Neuron (in vitro differentiated cells): ENCODE results near the gene SESN1.
A peak's percentile ranks its signal among the peaks of the same experiment; 100 is the strongest.
"Not testable (repeated sequence)": the region's sequence is repeated elsewhere in the genome, so short reads cannot be mapped to it uniquely, and the experiment has no call there.

Source experiments
- H2AFZ ChIP-seq: one replicate; pipeline ENCODE4 v1.6.1; 2013; ENCODE audit warnings: low read depth, mild to moderate bottlenecking, inconsistent platforms, low read length, moderate library complexity
- H3K27me3 ChIP-seq: one replicate; pipeline ENCODE4 v1.6.1; 2013; ENCODE audit warnings: low read length; ENCODE audit not compliant: insufficient read depth
- H3K36me3 ChIP-seq: one replicate; pipeline ENCODE4 v1.6.1; 2013; ENCODE audit warnings: low read length; ENCODE audit not compliant: insufficient read depth
- H3K4me1 ChIP-seq: one replicate; pipeline ENCODE4 v1.6.1; 2013; ENCODE audit warnings: low read length; ENCODE audit not compliant: insufficient read depth
- H3K4me3 ChIP-seq: 2 replicates; pipeline ENCODE4 v1.5.1; 2013; ENCODE audit warnings: mild to moderate bottlenecking, low read length, moderate library complexity
- H3K9me3 ChIP-seq: one replicate; pipeline ENCODE4 v1.6.1; 2013; ENCODE audit warnings: low read length

The SESN1 gene

DNA sequence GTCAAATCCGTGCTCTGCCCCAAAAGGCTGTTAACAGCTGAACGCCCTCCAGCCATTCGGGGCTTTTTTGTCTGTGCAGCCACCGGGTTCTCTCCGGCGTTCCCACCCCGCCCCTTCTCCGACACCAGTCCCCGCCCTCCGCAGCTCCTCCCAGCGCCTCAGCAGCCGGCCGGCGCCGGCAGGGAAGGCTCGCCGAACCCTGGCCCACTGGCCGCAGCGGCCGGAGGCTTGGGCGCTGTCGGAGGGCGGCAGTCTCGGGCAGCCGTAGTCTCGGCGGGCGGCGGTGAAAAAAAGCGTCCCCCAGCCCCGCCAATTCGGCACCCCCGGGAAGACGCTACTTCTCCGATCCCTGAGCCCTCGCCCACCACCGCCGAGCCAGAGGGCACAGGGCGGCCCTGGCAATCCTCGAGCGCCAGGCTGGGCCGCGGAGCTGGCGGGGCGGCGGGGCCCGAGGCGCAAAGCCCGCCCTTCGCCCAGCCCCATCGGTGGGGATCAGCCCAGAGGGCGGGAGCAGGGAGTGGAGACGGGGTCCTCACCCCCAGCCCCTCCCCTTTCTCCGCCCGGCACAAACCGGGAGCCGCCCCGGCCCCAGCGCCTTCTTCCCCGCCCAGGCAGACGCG, at the start of gene SESN1:
Gene SESN1, minus strand, starts transcription at position 431 of the 620 bp plus-strand sequence. CDS start 773 bp downstream, outside the sequence.
- Histone ChIP-seq H3K4me3 (peak within 1 kb of the TSS; percentile 84), H3K36me3 (no peaks in the 10 kb centered on the region), H3K27me3 (no peaks in the 10 kb centered on the region), H3K4me1 (peaks cover 28% of the 10 kb centered on the region), H3K9me3 (no peaks in the 10 kb centered on the region), H2AFZ (peak within 1 kb of the TSS; percentile 54)

DNA sequence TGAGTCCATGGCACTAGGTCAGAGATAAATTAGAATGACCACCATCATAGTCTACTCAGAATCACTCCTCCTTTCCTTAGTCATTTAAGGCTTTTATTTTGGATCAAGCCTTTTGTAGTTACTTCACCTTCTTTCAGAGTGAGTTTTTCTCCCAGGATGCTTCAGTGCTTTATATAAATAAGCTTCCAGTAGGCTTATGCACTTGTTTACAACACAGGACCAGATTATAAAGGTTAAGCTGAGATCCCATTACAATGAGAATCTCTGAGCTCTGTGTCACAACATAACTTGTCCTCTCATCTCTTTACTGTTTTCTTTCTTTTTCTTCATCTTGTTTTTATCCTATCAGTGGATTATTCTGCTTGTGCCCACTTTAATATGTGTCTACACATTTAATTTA, 48.5 kb upstream of the SESN1 start:
- no peak overlapping the region for H3K4me3 ChIP-seq
- no peak overlapping the region for H2AFZ ChIP-seq
- peaks cover 2% of the 10 kb centered on the region for H3K9me3 ChIP-seq
- no peaks in the 10 kb centered on the region for H3K4me1 ChIP-seq
- peaks cover 6% of the 10 kb centered on the region for H3K36me3 ChIP-seq
- no peaks in the 10 kb centered on the region for H3K27me3 ChIP-seq

DNA sequence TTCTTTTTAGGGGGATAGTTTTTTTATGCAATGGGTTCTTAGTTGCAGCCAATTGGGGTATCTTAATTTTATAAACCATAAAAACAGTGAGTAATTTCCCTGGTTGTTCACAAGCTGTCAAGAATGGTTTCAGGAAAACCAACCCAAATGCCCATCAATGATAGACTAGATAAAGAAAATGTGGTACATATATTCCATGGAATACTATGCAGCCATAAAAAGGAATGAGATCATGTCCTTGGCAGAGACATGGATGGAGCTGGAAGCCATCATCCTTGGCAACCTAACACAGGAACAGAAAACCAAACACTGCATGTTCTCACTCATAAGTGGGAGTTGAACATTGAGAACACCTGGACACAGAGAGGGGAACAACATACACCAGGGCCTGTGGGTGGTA, 47.4 kb upstream of the SESN1 start:
- not testable (repeated sequence) for H3K4me1 ChIP-seq, H3K9me3 ChIP-seq, H3K36me3 ChIP-seq, H3K4me3 ChIP-seq, H3K27me3 ChIP-seq, H2AFZ ChIP-seq

DNA sequence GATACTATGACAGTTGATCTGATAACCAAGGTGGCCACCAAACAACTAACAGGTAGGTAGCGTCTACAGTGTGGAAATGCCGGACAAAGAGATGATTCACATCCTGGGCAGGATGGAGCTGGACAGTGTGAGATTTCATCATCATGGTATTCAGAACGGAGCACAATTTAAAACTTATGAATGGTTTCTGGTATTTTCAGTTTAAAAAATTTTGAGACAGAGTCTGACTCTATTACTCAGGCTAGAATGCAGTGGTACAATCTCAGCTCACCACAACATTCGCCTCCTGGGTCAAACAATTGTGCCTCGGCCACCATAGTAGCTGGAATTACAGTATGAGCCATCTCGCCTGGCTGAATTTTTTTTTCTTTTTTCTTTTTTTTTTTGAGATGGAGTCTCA, 44.5 kb upstream of the SESN1 start:
- Histone ChIP-seq H2AFZ (no peak overlapping the region), H3K9me3 (peaks cover 2% of the 10 kb centered on the region), H3K4me3 (no peak overlapping the region), H3K36me3 (no peaks in the 10 kb centered on the region), H3K27me3 (no peaks in the 10 kb centered on the region), H3K4me1 (no peaks in the 10 kb centered on the region)

DNA sequence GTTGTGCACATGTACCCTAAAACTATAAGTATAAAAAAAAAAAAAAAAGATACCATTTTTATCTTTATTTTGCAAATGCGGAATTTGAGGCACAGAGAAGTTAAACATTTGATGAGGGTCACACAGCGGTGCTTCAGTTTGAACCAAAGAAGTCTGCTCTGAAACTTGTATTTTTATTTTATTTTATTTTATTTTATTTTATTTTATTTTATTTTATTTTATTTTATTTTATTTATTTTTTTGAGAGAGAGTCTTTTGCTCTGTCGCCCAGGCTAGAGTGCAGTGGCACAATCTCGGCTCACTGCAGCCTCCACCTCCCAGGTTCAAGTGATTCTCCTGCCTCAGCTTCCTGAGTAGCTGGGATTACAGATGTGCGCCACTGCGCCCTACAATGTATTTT, 41.9 kb upstream of the SESN1 start:
- H3K36me3 ChIP-seq, H2AFZ ChIP-seq, H3K4me1 ChIP-seq: not testable (repeated sequence)

DNA sequence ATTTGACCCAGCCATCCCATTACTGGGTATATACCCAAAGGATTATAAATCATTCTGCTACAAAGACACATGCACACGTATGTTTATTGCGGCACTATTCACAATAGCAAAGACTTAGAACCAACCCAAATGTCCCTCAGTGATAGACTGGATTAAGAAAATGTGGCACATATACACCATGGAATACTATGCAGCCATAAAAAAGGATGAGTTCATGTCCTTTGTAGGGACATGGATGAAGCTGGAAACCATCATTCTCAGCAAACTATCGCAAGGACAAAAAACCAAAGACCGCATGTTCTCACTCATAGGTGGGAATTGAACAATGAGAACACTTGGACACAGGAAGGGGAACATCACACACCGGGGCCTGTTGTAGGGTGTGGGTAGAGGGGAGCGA, 41.4 kb upstream of the SESN1 start:
- H3K4me1 ChIP-seq, H3K4me3 ChIP-seq, H3K9me3 ChIP-seq, H2AFZ ChIP-seq, H3K27me3 ChIP-seq, H3K36me3 ChIP-seq: not testable (repeated sequence)

More for the DNA sequence above, 41.9 kb upstream of the SESN1 start:
- H3K9me3 ChIP-seq, H3K27me3 ChIP-seq, H3K4me3 ChIP-seq: not testable (repeated sequence)

DNA sequence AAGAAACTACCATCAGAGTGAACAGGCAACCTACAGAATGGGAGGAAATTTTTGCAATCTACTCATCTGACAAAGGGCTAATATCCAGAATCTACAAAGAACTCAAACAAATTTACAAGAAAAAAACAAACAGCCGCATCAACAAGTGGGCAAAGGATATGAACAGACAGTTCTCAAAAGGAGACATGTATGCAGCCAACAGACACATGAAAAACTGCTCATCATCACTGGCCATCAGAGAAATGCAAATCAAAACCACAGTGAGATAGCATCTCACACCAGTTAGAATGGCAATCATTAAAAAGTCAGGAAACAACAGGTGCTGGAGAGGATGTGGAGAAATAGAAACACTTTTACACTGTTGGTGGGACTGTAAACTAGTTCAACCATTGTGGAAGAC, 41.0 kb upstream of the SESN1 start:
- H3K27me3 ChIP-seq, H3K4me3 ChIP-seq, H3K4me1 ChIP-seq, H2AFZ ChIP-seq, H3K36me3 ChIP-seq, H3K9me3 ChIP-seq: not testable (repeated sequence)

DNA sequence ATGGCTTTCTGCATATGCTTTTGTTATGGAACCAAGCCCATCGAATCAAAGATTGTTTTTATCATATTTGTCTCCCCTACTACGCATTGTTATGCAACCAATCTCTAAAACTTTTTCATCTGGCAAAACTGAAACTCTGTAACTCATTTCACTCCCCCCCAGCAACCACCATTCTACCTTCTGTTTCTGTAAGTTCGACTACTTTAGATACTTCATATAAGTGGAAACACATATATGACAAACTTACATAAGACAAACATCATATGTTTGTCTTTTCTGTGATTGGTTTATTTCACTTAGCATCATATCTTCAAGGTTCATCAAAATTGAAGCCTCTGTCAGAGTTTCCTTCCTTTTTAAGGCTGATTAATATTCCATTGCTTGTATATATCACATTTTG, 35.4 kb upstream of the SESN1 start:
- H3K36me3 ChIP-seq, result peaks cover 2% of the 10 kb centered on the region
- no peak overlapping the region for H2AFZ ChIP-seq
- H3K4me3 ChIP-seq, result no peak overlapping the region
- H3K27me3 ChIP-seq, result no peaks in the 10 kb centered on the region
- no peaks in the 10 kb centered on the region for H3K4me1 ChIP-seq
- H3K9me3 ChIP-seq, result peaks cover 3% of the 10 kb centered on the region

DNA sequence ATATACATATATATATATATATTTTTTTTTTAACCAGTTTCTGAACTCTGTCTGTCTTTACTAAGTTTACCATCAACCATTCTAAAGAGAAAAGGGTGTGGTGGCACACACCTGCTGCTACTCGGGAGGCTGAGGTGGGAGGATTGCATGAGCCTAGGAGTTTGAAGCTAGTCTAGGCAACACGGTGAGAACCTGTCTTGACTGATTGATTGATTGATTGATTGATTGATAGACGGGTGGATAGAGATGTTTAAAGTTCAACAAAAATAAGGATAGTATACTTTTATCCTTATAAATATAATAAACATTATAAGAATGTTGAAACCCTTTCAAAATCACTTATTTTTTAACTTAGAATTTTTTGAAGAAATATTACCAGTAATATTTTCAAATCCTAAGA, 30.9 kb upstream of the SESN1 start:
- Histone ChIP-seq H3K36me3 (peaks cover 2% of the 10 kb centered on the region), H3K27me3 (no peaks in the 10 kb centered on the region), H3K4me1 (no peaks in the 10 kb centered on the region)

DNA sequence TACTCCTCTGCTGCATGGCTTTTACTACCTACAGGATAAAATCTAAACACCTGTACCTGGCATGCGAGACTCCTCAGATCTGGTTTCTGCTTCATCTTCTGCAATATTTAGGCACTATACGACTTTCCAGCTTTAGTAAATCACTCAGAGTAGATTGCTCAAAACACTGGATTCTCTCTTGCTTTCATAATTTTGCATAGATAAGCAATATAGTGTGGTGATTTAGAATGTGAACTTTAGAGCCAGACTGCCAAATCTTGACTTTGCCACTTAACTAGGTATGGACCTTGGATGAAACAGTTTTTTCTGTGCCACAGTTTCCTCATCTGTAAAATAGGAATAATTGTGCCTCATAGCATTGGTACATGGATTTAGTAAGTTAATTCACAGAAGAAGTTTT, 29.6 kb upstream of the SESN1 start:
- no peaks in the 10 kb centered on the region for H3K36me3 ChIP-seq
- no peak overlapping the region for H2AFZ ChIP-seq
- no peak overlapping the region for H3K4me3 ChIP-seq
- no peaks in the 10 kb centered on the region for H3K4me1 ChIP-seq
- no peaks in the 10 kb centered on the region for H3K27me3 ChIP-seq
- no peaks in the 10 kb centered on the region for H3K9me3 ChIP-seq

More for the DNA sequence above, 30.9 kb upstream of the SESN1 start:
- no peak overlapping the region for H3K4me3 ChIP-seq
- no peak overlapping the region for H2AFZ ChIP-seq
- no peaks in the 10 kb centered on the region for H3K9me3 ChIP-seq

DNA sequence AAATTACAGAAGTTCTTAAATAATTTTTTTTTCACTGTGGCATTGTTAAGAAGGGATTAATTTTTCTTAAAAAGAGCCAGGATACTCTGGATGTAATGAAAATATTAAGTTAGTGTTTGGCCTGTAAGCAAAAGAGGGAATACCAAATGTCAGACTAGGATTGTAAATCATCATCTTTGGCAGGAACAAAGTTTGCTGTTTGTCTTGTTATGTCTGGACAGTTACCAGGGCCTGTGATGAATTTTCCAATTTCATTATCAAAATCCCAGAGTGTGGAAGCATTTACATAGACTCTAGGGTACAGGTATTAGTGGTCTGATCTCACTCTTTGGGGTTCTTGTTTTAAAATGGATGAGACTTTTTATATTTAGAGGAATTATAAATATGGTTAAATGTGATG, 26.8 kb upstream of the SESN1 start:
- Histone ChIP-seq H3K4me3 (no peak overlapping the region), H3K9me3 (no peaks in the 10 kb centered on the region), H3K36me3 (no peaks in the 10 kb centered on the region), H3K27me3 (no peaks in the 10 kb centered on the region), H3K4me1 (peaks cover 6% of the 10 kb centered on the region), H2AFZ (no peak overlapping the region)

DNA sequence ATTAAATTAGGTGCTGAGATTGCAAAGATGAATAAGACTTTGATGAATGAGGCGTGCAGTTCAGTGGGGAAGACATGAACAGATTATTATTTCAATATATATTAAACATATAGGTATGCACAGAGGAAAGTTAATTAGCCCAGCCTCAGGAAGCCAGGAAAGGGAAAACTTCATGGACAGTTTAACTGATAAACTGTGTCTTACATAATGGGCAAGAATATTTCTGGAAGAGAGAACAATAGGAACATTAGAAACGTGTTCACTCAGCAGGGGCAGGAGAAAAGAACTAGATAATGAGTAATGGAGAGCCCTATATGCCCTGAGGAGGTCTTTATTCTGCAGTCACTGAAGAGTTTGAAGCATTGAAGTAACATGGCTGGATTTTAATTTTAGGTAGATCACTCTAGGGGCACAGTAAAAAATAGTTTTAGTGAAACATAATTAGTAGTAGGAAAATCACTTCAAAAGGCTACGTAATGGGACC, 24.3 kb upstream of the SESN1 start:
- Histone ChIP-seq H3K27me3 (no peaks in the 10 kb centered on the region), H2AFZ (no peak overlapping the region), H3K4me3 (no peak overlapping the region), H3K9me3 (no peaks in the 10 kb centered on the region), H3K36me3 (no peaks in the 10 kb centered on the region), H3K4me1 (peaks cover 6% of the 10 kb centered on the region)

DNA sequence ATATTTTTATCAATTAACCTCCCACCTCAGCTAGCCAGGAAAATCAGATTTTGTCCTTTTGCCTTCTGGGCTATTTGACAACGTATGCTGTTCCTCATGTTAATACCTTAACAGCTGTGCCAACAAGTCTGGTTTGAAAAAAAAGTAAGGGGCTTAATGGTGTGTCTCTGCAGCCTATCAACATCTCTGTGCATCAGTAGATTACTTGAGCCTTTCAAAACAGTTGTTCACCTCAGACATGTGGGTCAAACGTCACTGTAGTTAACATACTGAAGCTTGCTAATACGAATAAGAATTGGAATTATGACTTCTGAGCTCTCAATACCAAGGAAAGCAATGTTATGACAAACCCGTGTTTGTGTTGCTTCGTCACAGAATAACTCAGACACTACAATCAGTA, 23.7 kb upstream of the SESN1 start:
- Histone ChIP-seq H3K27me3 (no peaks in the 10 kb centered on the region), H3K9me3 (no peaks in the 10 kb centered on the region), H3K36me3 (no peaks in the 10 kb centered on the region), H2AFZ (no peak overlapping the region), H3K4me1 (peaks cover 6% of the 10 kb centered on the region), H3K4me3 (no peak overlapping the region)

DNA sequence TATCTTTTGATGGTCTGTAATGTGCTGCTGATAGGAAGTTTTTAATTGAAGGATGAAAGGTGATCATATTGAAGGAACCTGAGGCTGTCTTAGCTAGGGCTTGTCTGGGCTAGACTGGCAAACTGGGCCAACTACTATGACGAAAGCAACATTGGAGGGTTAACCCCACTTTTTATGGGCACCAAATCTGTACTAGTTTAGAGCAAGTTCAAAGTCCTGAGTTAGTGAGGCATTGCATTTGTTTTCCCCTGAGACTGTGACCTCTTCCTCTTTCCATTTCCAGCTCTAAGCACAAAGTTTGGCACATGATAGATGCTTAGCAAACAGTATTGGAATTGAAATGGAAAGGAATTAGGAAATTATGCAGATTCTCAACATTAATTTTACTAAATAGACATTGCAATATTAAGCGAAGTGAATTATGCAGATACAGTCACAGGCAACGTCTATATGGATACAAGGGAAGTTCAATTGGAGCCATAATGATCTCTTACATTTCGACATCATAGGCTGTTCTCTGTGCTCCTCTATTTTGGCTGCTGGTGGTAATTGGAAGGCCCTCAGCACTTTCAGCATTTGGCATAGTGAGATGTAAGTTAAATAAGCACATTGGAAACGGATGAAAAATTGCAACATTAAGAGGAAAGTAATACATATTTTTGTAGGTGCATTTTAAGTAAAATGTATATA, 22.8 kb upstream of the SESN1 start:
- H3K4me3 ChIP-seq, result no peak overlapping the region
- H3K36me3 ChIP-seq, result no peaks in the 10 kb centered on the region
- H2AFZ ChIP-seq, result no peak overlapping the region
- no peaks in the 10 kb centered on the region for H3K9me3 ChIP-seq
- H3K4me1 ChIP-seq, result peaks cover 6% of the 10 kb centered on the region
- no peaks in the 10 kb centered on the region for H3K27me3 ChIP-seq
